GM23338 (cell line): ENCODE measurements around the gene TECPR2. TPM values are rescaled to one million over a fixed set of nuclear protein-coding genes. Genes with fewer than 3 reads are reported as not detected.

Experiments used
- ATAC-seq: fragments of 200-7000 bp; cut with Tn5 transposase; 3 replicates; pipeline ENCODE4 v1.9.1; 2020
- DNase-seq: peaks from one replicate; pipeline ENCODE4 v3.0.0-alpha.2; 2015; ENCODE audit warnings: low spot score
- H2AFZ ChIP-seq: fragments of 200-600 bp; sonication (generic); 2 replicates; pipeline ENCODE4 v1.8.0; 2016; ENCODE audit warnings: antibody characterized with exemption, mild to moderate bottlenecking, moderate library complexity
- H3F3A ChIP-seq: fragments of 200-600 bp; sonication (generic); replicated peaks from 2 replicates; pipeline ENCODE4 v1.8.0; 2017; ENCODE audit warnings: antibody characterized with exemption, mixed run types, low read depth
- H3K27ac ChIP-seq: fragments of 200-600 bp; sonication (generic); 2 replicates; pipeline ENCODE4 v1.6.1; 2016; ENCODE audit warnings: low read depth
- H3K27me3 ChIP-seq: fragments of 200-600 bp; sonication (generic); 2 replicates; pipeline ENCODE4 v1.8.0; 2016; ENCODE audit warnings: mild to moderate bottlenecking, mixed run types, moderate library complexity; ENCODE audit not compliant: insufficient read depth
- H3K36me3 ChIP-seq: fragments of 200-600 bp; sonication (generic); 2 replicates; pipeline ENCODE4 v1.8.0; 2016; ENCODE audit warnings: mild to moderate bottlenecking; ENCODE audit not compliant: insufficient read depth
- H3K4me1 ChIP-seq: fragments of 200-600 bp; sonication (generic); 2 replicates; pipeline ENCODE4 v1.8.0; 2016; ENCODE audit warnings: mild to moderate bottlenecking, moderate library complexity; ENCODE audit not compliant: insufficient read depth
- H3K4me2 ChIP-seq: fragments of 200-600 bp; sonication (generic); 2 replicates; pipeline ENCODE4 v1.7.1; 2017; ENCODE audit warnings: mixed run types
- H3K4me3 ChIP-seq: fragments of 200-600 bp; sonication (generic); 2 replicates; pipeline ENCODE4 v1.6.1; 2016; ENCODE audit warnings: mixed run types
- H3K79me2 ChIP-seq: fragments of 200-600 bp; sonication (generic); replicated peaks from 2 replicates; pipeline ENCODE4 v1.8.0; 2017; ENCODE audit warnings: mild to moderate bottlenecking; ENCODE audit not compliant: insufficient read depth
- H3K9me2 ChIP-seq: fragments of 200-600 bp; sonication (generic); 2 replicates; pipeline ENCODE4 v1.8.0; 2017; ENCODE audit not compliant: insufficient read depth
- H4K20me1 ChIP-seq: fragments of 200-600 bp; sonication (generic); replicated peaks from 2 replicates; pipeline ENCODE4 v1.8.0; 2017; ENCODE audit warnings: mild to moderate bottlenecking; ENCODE audit not compliant: insufficient read depth
- H3K27ac Mint-ChIP-seq: 2 replicates; pipeline ENCODE4 v1.8.0; 2020; ENCODE audit warnings: inconsistent platforms, mild to moderate bottlenecking, moderate library complexity, mixed read lengths
- H3K27me3 Mint-ChIP-seq: 3 replicates; pipeline ENCODE4 v1.8.0; 2022; ENCODE audit warnings: low read depth, mild to moderate bottlenecking, moderate library complexity, mixed read lengths, inconsistent platforms; ENCODE audit not compliant: insufficient read depth, poor library complexity
- H3K36me3 Mint-ChIP-seq: 3 replicates; pipeline ENCODE4 v1.8.0; 2021; ENCODE audit warnings: low read depth, mild to moderate bottlenecking, inconsistent platforms, moderate library complexity, mixed read lengths
- H3K4me1 Mint-ChIP-seq: 3 replicates; pipeline ENCODE4 v1.8.0; 2020; ENCODE audit warnings: mild to moderate bottlenecking, inconsistent platforms, mixed read lengths
- H3K4me3 Mint-ChIP-seq: 3 replicates; pipeline ENCODE4 v1.8.0; 2021; ENCODE audit warnings: moderate library complexity, mild to moderate bottlenecking, inconsistent platforms, mixed read lengths
- H3K9me3 Mint-ChIP-seq: 3 replicates; pipeline ENCODE4 v1.8.0; 2020; ENCODE audit warnings: moderate library complexity, mild to moderate bottlenecking, inconsistent platforms, mixed read lengths
- EZH2 ChIP-seq: fragments of 200-600 bp; sonication (generic); IDR thresholded peaks from one replicate; pipeline ENCODE4 v1.8.0; 2017; ENCODE audit warnings: antibody characterized with exemption, mild to moderate bottlenecking, low read depth; ENCODE audit not compliant: unreplicated experiment
- EZH2phosphoT487 ChIP-seq: fragments of 200-600 bp; sonication (generic); IDR thresholded peaks from one replicate; pipeline ENCODE4 v1.8.1; 2018; ENCODE audit warnings: antibody characterized with exemption; ENCODE audit not compliant: unreplicated experiment
- JUNB ChIP-seq: IDR thresholded peaks from one replicate; pipeline ENCODE4 v1.6.1; 2016; ENCODE audit warnings: antibody characterized with exemption; ENCODE audit not compliant: unreplicated experiment
- NANOG ChIP-seq: IDR thresholded peaks from 2 replicates; pipeline ENCODE4 v1.6.1; 2016; ENCODE audit warnings: antibody characterized with exemption, borderline replicate concordance
- POLR2AphosphoS5 ChIP-seq: IDR thresholded peaks from 2 replicates; pipeline ENCODE4 v1.6.1; 2016; ENCODE audit warnings: antibody characterized with exemption, low read depth
- STAT1 ChIP-seq: IDR thresholded peaks from one replicate; pipeline ENCODE4 v1.6.1; 2016; ENCODE audit warnings: antibody characterized with exemption; ENCODE audit not compliant: unreplicated experiment
- ZNF114 ChIP-seq: fragments of 250-450 bp; sonication (Bioruptor Pico); IDR thresholded peaks from 2 replicates; pipeline ENCODE4 v1.5.0; 2020; ENCODE audit warnings: mild to moderate bottlenecking, moderate library complexity
- polyA plus RNA-seq: library from polyadenylated mRNA; unstranded; fragments of >200 nt; fragmentation: Nextera tagmentation; extraction: Ambion mirVana; gene quantifications from 2 replicates; pipeline ENCODE4 v1.2.1, GENCODE V29; 2016
- total RNA-seq: library from RNA; depleted of rRNA; stranded (reverse); fragments of >200 nt; shearing (Covaris generic); gene quantifications from 2 replicates; pipeline ENCODE4 v1.2.3, GENCODE V29; 2014
- TF ChIP-seq, protein P1 (sequence below): IDR thresholded peaks from 2 replicates; pipeline ENCODE4 v1.6.1; 2016; ENCODE audit warnings: antibody characterized with exemption
- TF ChIP-seq, protein P2 (sequence below), 2 experiments: fragments of 200-600 bp in 1 of 2; sonication (generic) in 1 of 2; conservative IDR thresholded peaks; 2 replicates each; pipeline versions ENCODE4 v1.5.1 to v1.6.1; 2016 to 2017; ENCODE audit warnings: antibody characterized with exemption in 2 of 2, low read depth in 2 of 2, mild to moderate bottlenecking in 2 of 2, moderate library complexity in 1 of 2
- TF ChIP-seq, protein P3 (sequence below): IDR thresholded peaks from one replicate; pipeline ENCODE4 v1.6.1; 2018; ENCODE audit warnings: antibody characterized with exemption; ENCODE audit not compliant: unreplicated experiment

TECPR2 gene
- total and polyA plus RNA-seq, 2 experiments from 2014 or later, result 4.8 to 20.5 TPM

DNA sequence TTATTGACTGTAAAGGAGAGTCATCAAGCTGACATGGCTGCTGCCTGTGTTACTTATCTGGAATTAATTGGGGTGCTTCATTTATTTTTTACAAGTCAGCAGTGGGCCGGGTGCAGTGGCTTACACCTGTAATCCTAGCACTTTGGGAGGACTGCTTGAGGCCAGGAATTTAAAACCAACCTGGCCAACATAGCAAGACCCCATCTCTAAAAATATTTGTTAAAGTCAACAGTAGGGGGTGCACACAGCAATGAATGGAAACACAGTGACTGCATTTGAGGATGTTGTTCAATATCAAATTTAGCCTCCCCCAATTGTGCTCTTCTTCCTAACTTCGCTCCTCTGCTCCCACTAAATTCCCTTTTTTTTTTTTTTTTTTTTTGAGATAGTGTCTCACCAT is 94.8 kb downstream of the TECPR2 start:
- H3K4me3 Mint-ChIP-seq, result no peak overlapping the region
- Histone ChIP-seq H3K79me2 (no peaks in the 10 kb centered on the region), H3K4me3 (no peak overlapping the region), H3K4me2 (no peak overlapping the region), H2AFZ (no peak overlapping the region), H3K9me2 (no peaks in the 10 kb centered on the region), H3K27ac (no peak overlapping the region), H3F3A (no peaks in the 10 kb centered on the region), H3K36me3 (no peaks in the 10 kb centered on the region; the same call in 1 of the 2 replicates), H3K4me1 (no peaks in the 10 kb centered on the region), H4K20me1 (no peaks in the 10 kb centered on the region), H3K27me3 (no peaks in the 10 kb centered on the region)
- H3K9me3 Mint-ChIP-seq, result no peaks in the 10 kb centered on the region
- TF ChIP-seq JUNB, result no peak
- TF ChIP-seq EZH2phosphoT487, result no peak
- TF ChIP-seq STAT1, result no peak
- TF ChIP-seq, protein P1, sequence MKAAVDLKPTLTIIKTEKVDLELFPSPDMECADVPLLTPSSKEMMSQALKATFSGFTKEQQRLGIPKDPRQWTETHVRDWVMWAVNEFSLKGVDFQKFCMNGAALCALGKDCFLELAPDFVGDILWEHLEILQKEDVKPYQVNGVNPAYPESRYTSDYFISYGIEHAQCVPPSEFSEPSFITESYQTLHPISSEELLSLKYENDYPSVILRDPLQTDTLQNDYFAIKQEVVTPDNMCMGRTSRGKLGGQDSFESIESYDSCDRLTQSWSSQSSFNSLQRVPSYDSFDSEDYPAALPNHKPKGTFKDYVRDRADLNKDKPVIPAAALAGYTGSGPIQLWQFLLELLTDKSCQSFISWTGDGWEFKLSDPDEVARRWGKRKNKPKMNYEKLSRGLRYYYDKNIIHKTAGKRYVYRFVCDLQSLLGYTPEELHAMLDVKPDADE, result no peak
- no peak for TF ChIP-seq EZH2
- no peak for TF ChIP-seq NANOG
- no peak for TF ChIP-seq ZNF114 (CRISPR knock-in tag)
- TF ChIP-seq, protein P2, sequence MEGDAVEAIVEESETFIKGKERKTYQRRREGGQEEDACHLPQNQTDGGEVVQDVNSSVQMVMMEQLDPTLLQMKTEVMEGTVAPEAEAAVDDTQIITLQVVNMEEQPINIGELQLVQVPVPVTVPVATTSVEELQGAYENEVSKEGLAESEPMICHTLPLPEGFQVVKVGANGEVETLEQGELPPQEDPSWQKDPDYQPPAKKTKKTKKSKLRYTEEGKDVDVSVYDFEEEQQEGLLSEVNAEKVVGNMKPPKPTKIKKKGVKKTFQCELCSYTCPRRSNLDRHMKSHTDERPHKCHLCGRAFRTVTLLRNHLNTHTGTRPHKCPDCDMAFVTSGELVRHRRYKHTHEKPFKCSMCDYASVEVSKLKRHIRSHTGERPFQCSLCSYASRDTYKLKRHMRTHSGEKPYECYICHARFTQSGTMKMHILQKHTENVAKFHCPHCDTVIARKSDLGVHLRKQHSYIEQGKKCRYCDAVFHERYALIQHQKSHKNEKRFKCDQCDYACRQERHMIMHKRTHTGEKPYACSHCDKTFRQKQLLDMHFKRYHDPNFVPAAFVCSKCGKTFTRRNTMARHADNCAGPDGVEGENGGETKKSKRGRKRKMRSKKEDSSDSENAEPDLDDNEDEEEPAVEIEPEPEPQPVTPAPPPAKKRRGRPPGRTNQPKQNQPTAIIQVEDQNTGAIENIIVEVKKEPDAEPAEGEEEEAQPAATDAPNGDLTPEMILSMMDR (conservative IDR thresholded peaks at IDR 0.05; ENCODE audit: low read depth in 2 of 2), result no peak
- no peak for TF ChIP-seq POLR2AphosphoS5
- TF ChIP-seq, protein P3, sequence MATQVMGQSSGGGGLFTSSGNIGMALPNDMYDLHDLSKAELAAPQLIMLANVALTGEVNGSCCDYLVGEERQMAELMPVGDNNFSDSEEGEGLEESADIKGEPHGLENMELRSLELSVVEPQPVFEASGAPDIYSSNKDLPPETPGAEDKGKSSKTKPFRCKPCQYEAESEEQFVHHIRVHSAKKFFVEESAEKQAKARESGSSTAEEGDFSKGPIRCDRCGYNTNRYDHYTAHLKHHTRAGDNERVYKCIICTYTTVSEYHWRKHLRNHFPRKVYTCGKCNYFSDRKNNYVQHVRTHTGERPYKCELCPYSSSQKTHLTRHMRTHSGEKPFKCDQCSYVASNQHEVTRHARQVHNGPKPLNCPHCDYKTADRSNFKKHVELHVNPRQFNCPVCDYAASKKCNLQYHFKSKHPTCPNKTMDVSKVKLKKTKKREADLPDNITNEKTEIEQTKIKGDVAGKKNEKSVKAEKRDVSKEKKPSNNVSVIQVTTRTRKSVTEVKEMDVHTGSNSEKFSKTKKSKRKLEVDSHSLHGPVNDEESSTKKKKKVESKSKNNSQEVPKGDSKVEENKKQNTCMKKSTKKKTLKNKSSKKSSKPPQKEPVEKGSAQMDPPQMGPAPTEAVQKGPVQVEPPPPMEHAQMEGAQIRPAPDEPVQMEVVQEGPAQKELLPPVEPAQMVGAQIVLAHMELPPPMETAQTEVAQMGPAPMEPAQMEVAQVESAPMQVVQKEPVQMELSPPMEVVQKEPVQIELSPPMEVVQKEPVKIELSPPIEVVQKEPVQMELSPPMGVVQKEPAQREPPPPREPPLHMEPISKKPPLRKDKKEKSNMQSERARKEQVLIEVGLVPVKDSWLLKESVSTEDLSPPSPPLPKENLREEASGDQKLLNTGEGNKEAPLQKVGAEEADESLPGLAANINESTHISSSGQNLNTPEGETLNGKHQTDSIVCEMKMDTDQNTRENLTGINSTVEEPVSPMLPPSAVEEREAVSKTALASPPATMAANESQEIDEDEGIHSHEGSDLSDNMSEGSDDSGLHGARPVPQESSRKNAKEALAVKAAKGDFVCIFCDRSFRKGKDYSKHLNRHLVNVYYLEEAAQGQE, result no peak
- peaks cover 4% of the 10 kb centered on the region; the same call in 1 of the 3 replicates for H3K36me3 Mint-ChIP-seq
- DNase-seq, result no peak
- ATAC-seq, result no peak
- H3K4me1 Mint-ChIP-seq, result no peaks in the 10 kb centered on the region
- peaks cover 2% of the 10 kb centered on the region for H3K27me3 Mint-ChIP-seq
- H3K27ac Mint-ChIP-seq, result no peak overlapping the region
